Muscle of arm (tissue), 12 donors: ENCODE results near the gene SELE. TPM values are rescaled to one million over a fixed set of nuclear protein-coding genes. Genes with fewer than 3 reads are reported as not detected.
"Not testable (repeated sequence)": the region's sequence is repeated elsewhere in the genome, so short reads cannot be mapped to it uniquely, and the experiment has no call there.

Experiments used
- DNase-seq: peaks from one replicate; pipeline ENCODE4 v3.0.0-alpha.2; 2013
- polyA plus RNA-seq, 12 donors: library from polyadenylated mRNA; unstranded; fragments of 120-200 nt; gene quantifications; one replicate each; pipeline ENCODE4 v1.2.1, GENCODE V29; 2013; ENCODE audit not compliant: insufficient read length in 12 of 12

Gene SELE
- polyA plus RNA-seq, 12 donors, result 0.93 to 7.4 (median 1.2) TPM; not detected in 2

DNA sequence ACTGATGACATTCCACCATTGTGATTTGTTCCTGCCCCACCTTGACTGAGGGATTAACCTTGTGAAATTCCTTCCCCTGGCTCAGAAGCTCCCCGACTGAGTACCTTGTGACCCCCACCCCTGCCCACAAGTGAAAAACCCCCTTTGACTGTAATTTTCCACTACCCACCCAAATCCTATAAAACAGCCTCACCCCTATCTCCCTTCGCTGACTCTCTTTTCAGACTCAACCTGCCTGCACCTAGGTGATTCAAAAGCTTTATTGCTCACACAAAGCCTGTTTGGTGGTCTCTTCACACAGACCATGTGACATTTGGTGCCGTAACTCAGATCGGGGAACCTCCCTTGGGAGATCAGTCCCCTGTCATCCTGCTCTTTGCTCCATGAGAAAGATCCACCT lies 50.7 kb downstream of the SELE start:
- DNase-seq, result not testable (repeated sequence)

DNA sequence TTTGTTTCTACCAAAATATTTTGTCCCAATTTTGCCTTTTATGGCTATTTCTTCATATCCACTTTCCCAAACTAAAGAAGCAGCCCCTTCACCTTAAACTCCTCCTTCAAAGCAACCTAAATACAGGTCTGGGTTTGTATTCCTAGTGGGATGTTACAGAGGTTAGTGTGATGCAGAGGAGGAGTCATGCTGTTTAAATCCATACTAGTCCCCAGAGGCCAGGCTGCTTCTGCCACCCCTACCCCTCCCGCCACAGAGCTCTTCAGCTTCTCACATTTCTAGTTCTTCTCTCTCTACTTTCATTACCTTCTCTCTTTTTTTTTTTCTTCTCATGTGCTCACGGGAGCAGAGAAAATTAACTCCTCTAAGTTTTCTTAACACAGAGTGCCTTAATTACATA lies 51.8 kb downstream of the SELE start:
- DNase-seq, result no peak

DNA sequence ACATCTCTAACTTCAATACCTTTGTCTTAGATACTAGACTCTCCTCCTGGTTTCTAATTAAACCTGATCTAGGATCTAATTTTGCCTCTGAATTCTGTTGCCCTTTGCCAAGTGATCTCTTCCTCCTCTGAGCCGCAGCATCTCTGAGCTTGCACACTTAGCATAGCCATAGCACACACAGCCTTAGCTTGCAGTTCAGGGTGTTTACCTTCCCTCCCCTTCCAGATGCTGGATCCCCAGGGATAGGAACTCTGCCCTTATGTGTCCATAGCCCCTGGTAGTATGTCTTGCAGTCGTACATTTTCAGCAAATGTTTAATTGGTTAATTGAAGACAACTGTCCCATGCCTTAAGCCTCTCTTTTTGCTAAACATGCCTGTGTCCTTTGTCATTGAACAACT lies 52.7 kb downstream of the SELE start:
- no peak for DNase-seq

DNA sequence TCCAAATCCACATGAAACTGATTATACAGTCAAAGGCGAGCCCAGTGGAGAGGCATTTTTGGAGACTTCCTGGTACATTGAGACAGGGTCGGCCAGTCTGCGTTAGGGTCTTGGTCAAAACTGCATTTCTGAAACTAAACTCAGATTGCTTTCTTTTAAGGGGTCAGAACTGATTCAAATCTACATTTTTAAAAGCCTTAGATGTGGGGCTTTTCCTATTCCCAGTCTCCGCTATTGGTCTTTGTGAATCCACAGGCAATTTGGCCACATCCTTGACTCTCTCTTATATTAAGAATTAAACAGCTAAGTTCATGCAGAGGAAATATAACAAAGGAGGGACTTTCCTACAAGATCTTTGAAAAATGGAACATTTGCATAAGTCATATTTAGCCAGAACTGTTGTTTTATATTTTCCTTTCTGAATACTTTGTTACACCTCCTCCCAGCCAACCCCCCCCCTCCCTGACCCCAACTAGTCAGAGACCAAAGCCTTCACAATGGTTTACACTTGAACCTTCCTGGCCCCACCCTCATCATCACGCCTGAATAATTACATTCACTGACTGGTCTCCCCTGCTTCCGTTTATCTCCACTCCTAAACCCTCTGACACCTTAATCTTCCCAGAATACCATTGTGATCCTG lies 53.4 kb downstream of the SELE start:
- DNase-seq, result no peak

DNA sequence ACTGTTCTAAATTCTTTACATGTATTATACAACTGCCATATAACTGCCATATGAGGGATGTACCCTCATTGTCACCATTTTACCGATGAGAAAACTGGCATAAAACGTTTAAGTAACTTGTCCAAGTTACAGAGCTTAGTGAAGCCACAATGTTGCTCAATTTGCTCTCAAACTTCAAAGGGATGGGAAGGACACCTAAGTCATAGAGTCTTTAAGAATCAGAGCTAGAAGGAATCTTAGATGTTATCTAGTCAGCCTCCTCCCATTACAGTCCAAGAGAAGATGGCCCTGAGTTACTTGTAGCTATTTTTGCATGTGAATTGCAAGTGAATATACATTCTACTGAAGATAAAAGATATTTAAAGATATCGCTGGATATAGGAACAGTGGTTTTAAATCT lies 54.2 kb downstream of the SELE start:
- no peak for DNase-seq

DNA sequence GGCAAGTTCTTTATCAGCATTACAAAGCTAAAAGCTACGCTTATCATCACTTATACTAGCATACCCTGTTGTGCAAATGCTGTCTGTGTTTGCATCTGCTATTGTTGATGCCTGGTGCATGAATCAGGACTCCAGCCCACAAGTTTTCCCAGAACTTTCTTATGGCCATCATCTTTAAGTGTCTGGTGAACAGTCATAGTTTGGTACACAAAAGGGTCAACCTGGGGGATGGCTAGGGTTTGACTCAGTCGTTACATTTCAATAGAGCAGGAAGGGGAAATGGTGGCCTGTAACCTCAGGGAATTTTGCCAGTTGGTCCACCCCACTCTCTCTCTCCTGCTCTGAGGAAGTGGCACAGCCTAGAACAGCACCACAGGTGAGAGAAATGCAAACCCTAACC lies 57.9 kb downstream of the SELE start:
- no peak for DNase-seq

Other genes starting within 250 kb of the SELE start
- 10 to 100 TPM in 2 of 12 donors, 1 to 10 TPM in 9, not detected in 1; 6.1 to 11.2 (median 9.0) TPM for gene SLC19A2, start 248.1 kb downstream of the SELE start, polyA plus RNA-seq
- gene F5, start 147.6 kb downstream of the SELE start, polyA plus RNA-seq, result 1 to 10 TPM in 4 of 12 donors, under 1 TPM in 6, not detected in 2; 0.04 to 2.0 (median 0.68) TPM
- gene SELP, start 104.0 kb downstream of the SELE start, polyA plus RNA-seq, result 1 to 10 TPM in 9 of 12 donors, under 1 TPM in 1, not detected in 2; 0.57 to 3.6 (median 1.3) TPM
- 10 to 100 TPM in 1 of 12 donors, 1 to 10 TPM in 9, not detected in 2; 1.2 to 13.6 (median 2.3) TPM for gene SELL, start 22.5 kb downstream of the SELE start, polyA plus RNA-seq
- 10 to 100 TPM in 3 of 12 donors, 1 to 10 TPM in 8, not detected in 1; 5.8 to 11.8 (median 8.8) TPM for gene METTL18, start 60.8 kb upstream of the SELE start, polyA plus RNA-seq
- 10 to 100 TPM in 8 of 12 donors, 1 to 10 TPM in 3, not detected in 1; 8.4 to 14.3 (median 10.3) TPM for gene SCYL3, start 159.8 kb upstream of the SELE start, polyA plus RNA-seq